ENCODE data around the gene FUCA2.

GRCh38 chr6:143507358-143508145, 4.0 kb downstream of the FUCA2 start:
- TF ChIP-seq POLR2A (IDR thresholded peaks at IDR 0.05): no peak
- TF ChIP-seq, protein P1, sequence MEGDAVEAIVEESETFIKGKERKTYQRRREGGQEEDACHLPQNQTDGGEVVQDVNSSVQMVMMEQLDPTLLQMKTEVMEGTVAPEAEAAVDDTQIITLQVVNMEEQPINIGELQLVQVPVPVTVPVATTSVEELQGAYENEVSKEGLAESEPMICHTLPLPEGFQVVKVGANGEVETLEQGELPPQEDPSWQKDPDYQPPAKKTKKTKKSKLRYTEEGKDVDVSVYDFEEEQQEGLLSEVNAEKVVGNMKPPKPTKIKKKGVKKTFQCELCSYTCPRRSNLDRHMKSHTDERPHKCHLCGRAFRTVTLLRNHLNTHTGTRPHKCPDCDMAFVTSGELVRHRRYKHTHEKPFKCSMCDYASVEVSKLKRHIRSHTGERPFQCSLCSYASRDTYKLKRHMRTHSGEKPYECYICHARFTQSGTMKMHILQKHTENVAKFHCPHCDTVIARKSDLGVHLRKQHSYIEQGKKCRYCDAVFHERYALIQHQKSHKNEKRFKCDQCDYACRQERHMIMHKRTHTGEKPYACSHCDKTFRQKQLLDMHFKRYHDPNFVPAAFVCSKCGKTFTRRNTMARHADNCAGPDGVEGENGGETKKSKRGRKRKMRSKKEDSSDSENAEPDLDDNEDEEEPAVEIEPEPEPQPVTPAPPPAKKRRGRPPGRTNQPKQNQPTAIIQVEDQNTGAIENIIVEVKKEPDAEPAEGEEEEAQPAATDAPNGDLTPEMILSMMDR (IDR thresholded peaks at IDR 0.05): no peak

Data from vagina (tissue), 2 donors.